PFSK-1 (cell line): Measurements from ENCODE around the gene DRG2.

Source experiments
- POLR2AphosphoS5 ChIP-seq: IDR thresholded peaks from 2 replicates; pipeline ENCODE4 v1.6.1; 2012; ENCODE audit warnings: low read depth, mild to moderate bottlenecking, control low read depth, low read length, moderate library complexity
- TAF1 ChIP-seq: IDR thresholded peaks from 2 replicates; pipeline ENCODE4 v1.6.1; 2012; ENCODE audit warnings: low read length, control low read depth, borderline replicate concordance; ENCODE audit not compliant: insufficient read depth

- TF ChIP-seq POLR2AphosphoS5 (no peak), TAF1 (no peak)
These were observed 22.3 kb downstream of the DRG2 start for GRCh38 chr17:18109935-18110485.
